Omental fat pad (tissue), 4 donors: ENCODE results near the gene ZNF664. TPM values are rescaled to one million over a fixed set of nuclear protein-coding genes. Genes with fewer than 3 reads are reported as not detected.

ENCODE experiments used
- ATAC-seq: fragments of 150-250 bp; one replicate; pipeline ENCODE4 v1.9.1; 2016; ENCODE audit warnings: mild to moderate bottlenecking, moderate library complexity; ENCODE audit not compliant: low FRiP score
- DNase-seq: peaks from one replicate; pipeline ENCODE4 v3.0.0-alpha.2; 2019; ENCODE audit warnings: low spot score
- CTCF ChIP-seq, 3 donors: fragments of 450-650 bp; IDR thresholded peaks; one replicate each; pipeline ENCODE4 v1.5.1; 2016 to 2017; ENCODE audit warnings: antibody characterized with exemption in 3 of 3, mild to moderate bottlenecking in 3 of 3, moderate library complexity in 2 of 3
- total RNA-seq, 4 donors: library from RNA; depleted of rRNA; stranded (reverse); fragments of >200 nt; gene quantifications; one replicate each; pipeline ENCODE4 v1.1.0, GENCODE V29; 2016

Gene ZNF664
- total RNA-seq, 4 donors from 2014 or later: 61.8 to 96.0 (median 71.5) TPM

GRCh38 chr12:123967121-123967586, 5.9 kb upstream of the ZNF664 start:
- ATAC-seq: no peak
- no peak for TF ChIP-seq CTCF (IDR thresholded peaks at IDR 0.05)

DNA sequence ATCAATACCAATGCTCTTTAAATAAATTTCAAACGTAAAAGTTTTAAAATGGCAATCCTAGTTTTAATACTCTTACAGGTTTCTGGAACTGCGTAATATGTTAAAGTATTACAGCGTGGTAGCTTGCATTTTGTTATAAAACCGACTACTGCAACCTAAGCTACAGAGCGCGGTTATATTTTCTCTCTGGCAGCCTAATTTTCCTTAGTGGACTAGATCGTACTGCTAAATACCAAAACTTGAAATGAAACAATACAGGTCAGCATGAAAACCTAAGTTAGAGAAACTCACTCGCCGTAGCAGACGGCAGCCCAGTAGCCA, 1.6 kb upstream of the ZNF664 start:
- ATAC-seq (no peak), DNase-seq (no peak)
- TF ChIP-seq CTCF (IDR thresholded peaks at IDR 0.05): no peak

More at GRCh38 chr12:123967121-123967586, 5.9 kb upstream of the ZNF664 start:
- no peak for DNase-seq

- ATAC-seq (no peak), DNase-seq (no peak)
- TF ChIP-seq CTCF (IDR thresholded peaks at IDR 0.05): no peak
Observed at GRCh38 chr12:123971770-123972456, 1.1 kb upstream of the ZNF664 start.

DNA sequence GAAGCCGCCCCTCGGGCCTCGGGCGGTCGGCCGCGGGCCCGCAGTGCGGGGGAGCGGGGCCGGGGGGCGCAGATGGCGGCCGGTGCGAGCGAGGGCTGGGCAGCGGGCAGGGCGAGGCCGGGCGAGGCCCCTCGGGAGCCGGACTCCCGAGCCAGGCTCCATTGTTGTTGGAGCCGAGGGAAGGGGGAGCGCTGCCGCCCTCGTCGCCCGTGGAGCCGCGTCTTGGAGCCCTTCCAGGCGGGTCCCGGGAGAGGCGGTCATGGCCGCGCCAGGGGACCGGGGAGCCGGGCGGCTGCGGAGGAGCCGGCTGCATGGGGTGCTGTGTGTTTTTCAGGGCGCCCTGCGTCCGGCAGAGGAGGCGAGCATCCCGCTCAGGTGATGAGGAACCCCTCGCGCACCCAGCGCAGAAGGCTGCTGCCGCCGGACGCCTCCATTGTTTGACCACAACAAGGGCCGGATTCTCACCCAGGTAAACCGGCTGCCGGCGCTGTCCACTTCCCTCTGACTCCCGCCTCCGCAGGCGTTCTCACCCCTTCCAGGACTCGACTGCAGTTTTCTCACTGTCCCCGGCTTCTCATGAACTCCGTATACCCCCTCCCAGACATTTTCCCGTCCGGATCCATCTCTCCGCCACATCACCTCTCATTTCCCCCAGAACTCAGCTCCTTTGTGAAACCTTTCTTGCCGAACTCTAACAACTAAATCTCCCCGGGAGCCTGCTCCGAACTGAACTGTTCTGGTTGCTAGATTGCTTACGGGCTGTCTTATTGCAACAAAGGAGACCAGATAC, 732 bp downstream of the ZNF664 start:
- DNase-seq (no peak), ATAC-seq (no peak)

DNA sequence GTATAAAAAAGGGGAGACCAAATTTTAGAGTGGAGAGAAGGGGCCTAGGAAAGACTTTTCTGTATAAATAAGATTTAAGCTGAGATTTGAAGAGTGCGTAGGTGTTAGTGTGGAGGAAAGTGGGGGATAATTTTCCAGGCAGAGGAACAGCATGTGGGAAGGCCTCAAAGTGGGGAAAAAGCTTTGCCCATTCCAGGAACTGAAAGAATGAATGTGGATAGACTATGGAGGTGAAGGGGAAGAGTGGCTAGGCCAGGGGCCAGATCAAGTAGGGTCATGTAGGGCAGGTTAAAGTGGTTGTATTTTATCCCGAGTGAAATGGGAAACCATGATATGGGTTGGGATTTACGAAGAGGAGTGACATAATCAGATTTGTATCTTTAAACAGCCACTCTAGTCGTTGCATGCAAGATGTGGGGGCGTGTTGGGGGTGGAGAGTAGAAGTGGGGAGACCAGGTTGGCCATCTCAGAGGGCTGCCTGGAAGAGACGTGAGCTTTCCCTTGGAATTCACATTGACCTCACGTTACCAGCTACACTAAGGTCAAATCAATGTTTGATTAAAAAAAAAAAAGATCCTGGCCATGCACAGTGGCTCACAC, 3.3 kb downstream of the ZNF664 start:
- DNase-seq (no peak), ATAC-seq (no peak)
- TF ChIP-seq CTCF (IDR thresholded peaks at IDR 0.05): no peak

More for the DNA sequence above, 732 bp downstream of the ZNF664 start:
- no peak for TF ChIP-seq CTCF (IDR thresholded peaks at IDR 0.05)

- TF ChIP-seq CTCF (IDR thresholded peaks at IDR 0.05): no peak
- DNase-seq (no peak), ATAC-seq (no peak)
Observed at GRCh38 chr12:123979566-123979965, 6.6 kb downstream of the ZNF664 start.
